Fibroblast of lung (primary cell): ENCODE measurements around the gene ANO2.

ENCODE experiments used
- EZH2 ChIP-seq: IDR thresholded peaks from 2 replicates; pipeline ENCODE4 v1.5.1; 2012; ENCODE audit warnings: low read length, control low read depth, mild to moderate bottlenecking; ENCODE audit errors: missing control alignments
- TF ChIP-seq, protein P1 (sequence below), 2 donors: IDR thresholded peaks in 1 of 2; conservative IDR thresholded peaks in 1 of 2; 1 replicate in 1 of 2; 2 replicates in 1 of 2; pipeline ENCODE4 v1.5.1; 2011 to 2012; ENCODE audit warnings: low read length in 2 of 2, control low read depth in 1 of 2, inconsistent platforms in 1 of 2, low read depth in 1 of 2, mild to moderate bottlenecking in 1 of 2

GRCh38 chr12:5796959-5797225 is 148.2 kb downstream of the ANO2 start:
- TF ChIP-seq, protein P1, sequence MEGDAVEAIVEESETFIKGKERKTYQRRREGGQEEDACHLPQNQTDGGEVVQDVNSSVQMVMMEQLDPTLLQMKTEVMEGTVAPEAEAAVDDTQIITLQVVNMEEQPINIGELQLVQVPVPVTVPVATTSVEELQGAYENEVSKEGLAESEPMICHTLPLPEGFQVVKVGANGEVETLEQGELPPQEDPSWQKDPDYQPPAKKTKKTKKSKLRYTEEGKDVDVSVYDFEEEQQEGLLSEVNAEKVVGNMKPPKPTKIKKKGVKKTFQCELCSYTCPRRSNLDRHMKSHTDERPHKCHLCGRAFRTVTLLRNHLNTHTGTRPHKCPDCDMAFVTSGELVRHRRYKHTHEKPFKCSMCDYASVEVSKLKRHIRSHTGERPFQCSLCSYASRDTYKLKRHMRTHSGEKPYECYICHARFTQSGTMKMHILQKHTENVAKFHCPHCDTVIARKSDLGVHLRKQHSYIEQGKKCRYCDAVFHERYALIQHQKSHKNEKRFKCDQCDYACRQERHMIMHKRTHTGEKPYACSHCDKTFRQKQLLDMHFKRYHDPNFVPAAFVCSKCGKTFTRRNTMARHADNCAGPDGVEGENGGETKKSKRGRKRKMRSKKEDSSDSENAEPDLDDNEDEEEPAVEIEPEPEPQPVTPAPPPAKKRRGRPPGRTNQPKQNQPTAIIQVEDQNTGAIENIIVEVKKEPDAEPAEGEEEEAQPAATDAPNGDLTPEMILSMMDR (conservative IDR thresholded peaks at IDR 0.05 in 1 of 2, IDR thresholded peaks at IDR 0.05 in 1 of 2; ENCODE audit: low read depth in 1 of 2, low read length in 2 of 2) = no peak
- no peak for TF ChIP-seq EZH2
